ENCODE measurements around the gene CETN3. TPM values are rescaled to one million over a fixed set of nuclear protein-coding genes. Genes with fewer than 3 reads are reported as not detected.
A peak's percentile ranks its signal among the peaks of the same experiment; 100 is the strongest.

CETN3 gene
- total RNA-seq, 1 experiment from 2014 or later: 28.5 TPM

DNA sequence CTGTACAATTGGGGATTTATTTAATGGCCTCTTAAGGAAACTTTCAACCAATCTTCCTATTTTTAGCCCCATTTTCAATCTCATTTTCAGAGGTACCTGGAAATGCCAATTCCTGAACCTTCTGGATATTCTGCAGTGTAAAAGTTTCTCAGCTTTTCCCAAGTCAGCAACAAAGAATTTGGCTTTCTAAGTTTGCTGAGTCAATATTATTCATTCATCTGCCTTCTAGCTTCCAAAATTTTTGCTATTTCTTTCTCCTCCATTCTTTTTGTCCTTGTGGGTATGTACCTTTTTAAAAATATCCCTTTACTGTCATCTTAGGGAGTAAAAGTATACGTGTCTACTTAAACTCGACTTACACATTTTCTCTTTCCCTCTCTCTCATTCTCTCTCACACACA is 25.7 kb downstream of the CETN3 start:
- intact Hi-C loops (cut with micrococcal nuclease): no loop called here
- Histone ChIP-seq H3K4me2 (ENCODE audit: low read length) (no peak overlapping the region), H3K9ac (ENCODE audit: low read length) (no peak overlapping the region), H4K20me1 (ENCODE audit: low read length) (no peaks in the 10 kb centered on the region), H3K36me3 (ENCODE audit: low read depth, low read length) (no peaks in the 10 kb centered on the region), H2AFZ (ENCODE audit: low read length) (no peak overlapping the region), H3K9me3 (ENCODE audit: low read length) (no peaks in the 10 kb centered on the region), H3K79me2 (ENCODE audit: low read length) (no peaks in the 10 kb centered on the region), H3K4me3 (ENCODE audit: low read length) (no peak overlapping the region), H3K4me1 (ENCODE audit: insufficient read depth, low read length) (peaks cover 13% of the 10 kb centered on the region), H3K9me2 (replicated peaks; ENCODE audit: low read length) (no peaks in the 10 kb centered on the region), H3K27ac (ENCODE audit: low read length) (no peak overlapping the region), H3F3A (ENCODE audit: low read length, unreplicated experiment) (no peaks in the 10 kb centered on the region), H3K27me3 (ENCODE audit: low read length) (no peaks in the 10 kb centered on the region)
- DNase-seq (no peak), ATAC-seq (no peak)
- CTCF ChIA-PET: no interaction called here
- POLR2A ChIA-PET (ENCODE audit: unreplicated experiment): no interaction called here
- TF ChIP-seq CTCF (conservative IDR thresholded peaks at IDR 0.05; ENCODE audit: low read depth, low read length): no peak
- TF ChIP-seq EZH2 (IDR thresholded peaks at IDR 0.05; ENCODE audit: low read length, unreplicated experiment): no peak
- TF ChIP-seq EZH2phosphoT487 (IDR thresholded peaks at IDR 0.05; ENCODE audit: borderline replicate concordance, low read length): no peak
- no TSS peak for BruUV-seq (replicated peaks)

DNA sequence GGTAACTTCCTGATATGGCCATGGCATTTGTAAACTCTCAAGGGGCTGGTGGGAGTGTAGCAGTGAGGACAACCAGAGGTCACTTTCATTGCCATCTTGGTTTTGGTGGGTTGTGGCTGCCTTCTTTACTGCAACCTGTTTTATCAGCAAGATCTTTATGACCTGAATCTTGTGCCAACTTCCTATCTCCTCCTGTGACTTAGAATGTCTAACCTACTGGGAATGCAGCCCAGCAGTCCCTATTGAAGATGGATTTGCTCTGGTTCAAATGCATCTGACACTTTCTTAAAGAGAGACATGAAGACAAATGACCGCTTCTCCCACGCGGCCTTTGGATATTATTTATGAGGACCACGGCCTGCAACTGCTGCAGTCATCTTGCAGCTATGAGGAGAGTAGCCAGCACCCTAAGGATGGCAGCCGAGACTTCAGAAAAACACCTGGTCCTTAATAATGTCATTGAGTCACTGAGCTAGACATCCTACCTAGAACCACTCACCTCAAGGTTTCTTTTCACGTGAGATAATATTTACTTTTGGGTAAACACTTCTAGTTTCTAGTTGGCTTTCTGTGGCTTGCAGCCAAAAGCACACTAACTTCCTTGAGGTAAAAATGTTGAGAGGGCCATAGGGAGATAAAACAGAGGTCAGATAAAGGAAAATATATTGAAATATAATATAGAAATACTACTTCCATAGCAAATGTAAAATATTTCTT is 28.2 kb downstream of the CETN3 start:
- H3K36me3 ChIP-seq (ENCODE audit: low read depth, low read length): no peaks in the 10 kb centered on the region
- H3K79me2 ChIP-seq (ENCODE audit: low read length): no peaks in the 10 kb centered on the region
- H3K27me3 ChIP-seq (ENCODE audit: low read length): no peaks in the 10 kb centered on the region
- H3K4me1 ChIP-seq (ENCODE audit: insufficient read depth, low read length): peaks cover 13% of the 10 kb centered on the region
- ChIA-PET POLR2A (ENCODE audit: unreplicated experiment) (no interaction called here), CTCF (no interaction called here)
- no peak overlapping the region for H3K4me3 ChIP-seq (ENCODE audit: low read length)
- no peaks in the 10 kb centered on the region for H4K20me1 ChIP-seq (ENCODE audit: low read length)
- ATAC-seq (peak; percentile 75), DNase-seq (peak; percentile 83)
- H3K9me2 ChIP-seq (replicated peaks; ENCODE audit: low read length): no peaks in the 10 kb centered on the region
- no peak overlapping the region for H3K9ac ChIP-seq (ENCODE audit: low read length)
- H3K9me3 ChIP-seq (ENCODE audit: low read length): no peaks in the 10 kb centered on the region
- H2AFZ ChIP-seq (ENCODE audit: low read length): 0 out of 2 replicates have a peak overlapping the region, but pooled peaks have one; percentile 29
- H3F3A ChIP-seq (ENCODE audit: low read length, unreplicated experiment): no peaks in the 10 kb centered on the region
- H3K27ac ChIP-seq (ENCODE audit: low read length): no peak overlapping the region
- no peak for TF ChIP-seq EZH2 (IDR thresholded peaks at IDR 0.05; ENCODE audit: low read length, unreplicated experiment)
- TF ChIP-seq EZH2phosphoT487 (IDR thresholded peaks at IDR 0.05; ENCODE audit: borderline replicate concordance, low read length): no peak
- peak overlapping the region; percentile 47 for H3K4me2 ChIP-seq (ENCODE audit: low read length)
- intact Hi-C loops (cut with micrococcal nuclease): no loop called here
- BruUV-seq (replicated peaks): no TSS peak

DNA sequence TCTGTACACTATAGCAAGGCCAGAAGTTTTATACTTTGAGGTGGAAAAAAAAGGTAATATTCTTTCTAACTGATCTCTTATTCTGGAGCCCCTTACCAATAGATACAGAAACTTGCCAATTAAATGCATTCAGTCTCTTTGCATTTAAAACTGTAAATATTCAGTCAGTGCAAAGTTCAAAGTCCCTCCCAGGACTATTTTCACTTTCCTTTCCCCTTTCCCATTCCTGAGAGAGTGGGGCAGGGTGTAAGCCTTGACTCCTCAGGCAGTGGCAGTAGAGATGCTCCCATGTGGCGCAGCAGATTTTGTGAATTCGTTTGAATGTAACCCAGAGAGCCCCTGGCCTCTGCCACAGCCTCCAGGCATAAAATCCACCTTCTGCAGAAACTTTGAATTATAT is 29.9 kb downstream of the CETN3 start:
- no peak overlapping the region for H2AFZ ChIP-seq (ENCODE audit: low read length)
- TF ChIP-seq EZH2 (IDR thresholded peaks at IDR 0.05; ENCODE audit: low read length, unreplicated experiment): no peak
- TF ChIP-seq CTCF (conservative IDR thresholded peaks at IDR 0.05; ENCODE audit: low read depth, low read length): no peak
- TF ChIP-seq EZH2phosphoT487 (IDR thresholded peaks at IDR 0.05; ENCODE audit: borderline replicate concordance, low read length): no peak
- H3K36me3 ChIP-seq (ENCODE audit: low read depth, low read length): no peaks in the 10 kb centered on the region
- intact Hi-C loops (cut with micrococcal nuclease): no loop called here
- no peak overlapping the region for H3K9ac ChIP-seq (ENCODE audit: low read length)
- DNase-seq (no peak), ATAC-seq (no peak)
- no peaks in the 10 kb centered on the region for H4K20me1 ChIP-seq (ENCODE audit: low read length)
- H3K4me3 ChIP-seq (ENCODE audit: low read length): no peak overlapping the region
- no peaks in the 10 kb centered on the region for H3K79me2 ChIP-seq (ENCODE audit: low read length)
- H3F3A ChIP-seq (ENCODE audit: low read length, unreplicated experiment): no peaks in the 10 kb centered on the region
- ChIA-PET CTCF (no interaction called here), POLR2A (ENCODE audit: unreplicated experiment) (no interaction called here)
- peaks cover 13% of the 10 kb centered on the region for H3K4me1 ChIP-seq (ENCODE audit: insufficient read depth, low read length)
- H3K27me3 ChIP-seq (ENCODE audit: low read length): no peaks in the 10 kb centered on the region
- H3K27ac ChIP-seq (ENCODE audit: low read length): no peak overlapping the region
- no peak overlapping the region for H3K4me2 ChIP-seq (ENCODE audit: low read length)
- no peaks in the 10 kb centered on the region for H3K9me3 ChIP-seq (ENCODE audit: low read length)
- no TSS peak for BruUV-seq (replicated peaks)
- no peaks in the 10 kb centered on the region for H3K9me2 ChIP-seq (replicated peaks; ENCODE audit: low read length)

Measured in PC-3 (cell line).